ENCODE data around the gene TNFRSF1B.

The TNFRSF1B gene

DNA sequence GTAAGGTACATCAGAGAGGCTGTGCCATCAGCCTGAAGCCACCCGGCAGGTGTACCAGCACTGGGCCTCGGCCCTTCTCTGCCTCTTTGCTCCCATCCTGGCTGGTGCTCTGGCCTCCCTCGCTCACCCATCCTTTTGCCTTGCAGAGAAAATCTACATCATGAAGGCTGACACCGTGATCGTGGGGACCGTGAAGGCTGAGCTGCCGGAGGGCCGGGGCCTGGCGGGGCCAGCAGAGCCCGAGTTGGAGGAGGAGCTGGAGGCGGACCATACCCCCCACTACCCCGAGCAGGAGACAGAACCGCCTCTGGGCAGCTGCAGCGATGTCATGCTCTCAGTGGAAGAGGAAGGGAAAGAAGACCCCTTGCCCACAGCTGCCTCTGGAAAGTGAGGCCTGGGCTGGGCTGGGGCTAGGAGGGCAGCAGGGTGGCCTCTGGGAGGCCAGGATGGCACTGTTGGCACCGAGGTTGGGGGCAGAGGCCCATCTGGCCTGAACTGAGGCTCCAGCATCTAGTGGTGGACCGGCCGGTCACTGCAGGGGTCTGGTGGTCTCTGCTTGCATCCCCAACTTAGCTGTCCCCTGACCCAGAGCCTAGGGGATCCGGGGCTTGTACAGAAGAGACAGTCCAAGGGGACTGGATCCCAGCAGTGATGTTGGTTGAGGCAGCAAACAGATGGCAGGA, 24.5 kb upstream of the TNFRSF1B start:
- DNase-seq (ENCODE audit: low spot score), result no peak

- no peak for DNase-seq (ENCODE audit: low spot score)
These were observed 23.7 kb upstream of the TNFRSF1B start for GRCh38 chr1:12142891-12143630.

GRCh38 chr1:12143631-12144155, 23.1 kb upstream of the TNFRSF1B start:
- no peak for DNase-seq (ENCODE audit: low spot score)

DNA sequence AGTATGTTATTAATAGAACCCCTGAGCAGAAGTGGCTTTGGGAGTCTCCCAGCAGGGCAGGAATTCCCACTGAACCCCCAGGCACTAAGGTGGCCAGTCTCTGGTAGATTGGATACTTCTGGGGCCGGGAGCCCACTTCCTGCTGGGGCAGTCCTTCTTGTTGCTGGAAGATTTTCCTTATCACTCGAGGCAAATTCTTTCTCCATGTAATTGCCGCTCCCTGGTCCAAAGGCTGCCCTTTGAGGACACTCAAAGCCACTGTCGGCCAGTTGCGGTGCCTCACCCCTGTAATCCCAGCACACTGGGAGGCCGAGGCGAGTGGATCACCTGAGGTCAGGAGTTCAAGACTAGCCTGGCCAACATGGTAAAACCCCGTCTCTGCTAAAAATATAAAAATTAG, 22.6 kb upstream of the TNFRSF1B start:
- no peak for DNase-seq (ENCODE audit: low spot score)

DNA sequence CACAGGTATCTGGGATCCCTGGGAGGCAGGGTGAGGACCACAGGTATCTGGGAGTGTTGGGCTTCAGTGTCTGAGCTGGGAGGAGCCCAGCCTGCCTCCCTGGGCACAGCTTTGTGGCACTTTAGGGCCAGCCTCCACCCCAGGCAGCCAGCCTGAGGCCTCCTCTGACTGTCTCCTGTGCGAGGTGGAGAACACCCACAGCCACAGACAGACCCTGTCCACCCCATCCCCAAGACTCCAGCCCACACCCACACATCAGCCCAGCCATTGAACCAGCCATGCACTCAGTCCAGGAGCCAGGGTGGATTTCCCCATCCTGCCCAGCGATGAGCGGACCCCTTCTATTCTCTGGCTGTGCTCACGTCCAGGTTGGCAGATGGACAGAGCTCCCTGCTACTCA, 21.8 kb upstream of the TNFRSF1B start:
- no peak for DNase-seq (ENCODE audit: low spot score)

DNA sequence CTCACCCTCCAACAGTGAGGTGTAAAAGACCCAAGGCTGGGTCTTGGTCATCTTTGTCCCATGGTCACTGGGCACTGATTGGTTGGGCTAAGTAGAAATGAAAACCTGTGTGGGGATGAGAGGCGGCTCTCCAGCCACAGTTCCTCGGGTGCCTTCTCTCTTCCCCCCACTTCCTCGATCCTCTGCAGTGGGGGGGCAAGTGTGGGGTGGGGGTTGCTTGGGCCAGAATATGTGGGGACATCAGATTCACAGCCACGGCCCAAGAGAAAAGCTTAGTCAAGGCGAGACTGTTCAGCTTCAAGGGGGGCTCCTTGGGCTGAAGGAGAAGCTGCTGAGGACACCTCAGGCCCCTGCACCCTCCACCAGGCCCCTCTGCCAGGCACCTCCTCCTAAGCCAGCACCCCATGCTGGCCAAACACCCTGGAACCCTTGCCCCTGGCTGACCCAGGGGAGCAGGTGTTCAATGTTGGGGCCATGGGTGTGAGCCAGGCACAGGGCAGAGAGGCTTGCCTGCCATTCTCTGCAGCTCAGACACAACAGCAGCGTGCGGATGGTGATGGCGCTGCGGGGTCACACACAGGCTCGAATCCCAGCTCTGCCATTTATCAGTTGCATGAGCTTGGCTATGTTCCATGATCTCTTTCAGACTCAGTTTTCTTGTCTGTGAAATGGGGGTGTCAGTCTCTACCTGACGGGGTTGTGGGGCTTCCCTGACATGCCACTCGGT, 21.0 kb upstream of the TNFRSF1B start:
- DNase-seq (ENCODE audit: low spot score), result no peak

DNA sequence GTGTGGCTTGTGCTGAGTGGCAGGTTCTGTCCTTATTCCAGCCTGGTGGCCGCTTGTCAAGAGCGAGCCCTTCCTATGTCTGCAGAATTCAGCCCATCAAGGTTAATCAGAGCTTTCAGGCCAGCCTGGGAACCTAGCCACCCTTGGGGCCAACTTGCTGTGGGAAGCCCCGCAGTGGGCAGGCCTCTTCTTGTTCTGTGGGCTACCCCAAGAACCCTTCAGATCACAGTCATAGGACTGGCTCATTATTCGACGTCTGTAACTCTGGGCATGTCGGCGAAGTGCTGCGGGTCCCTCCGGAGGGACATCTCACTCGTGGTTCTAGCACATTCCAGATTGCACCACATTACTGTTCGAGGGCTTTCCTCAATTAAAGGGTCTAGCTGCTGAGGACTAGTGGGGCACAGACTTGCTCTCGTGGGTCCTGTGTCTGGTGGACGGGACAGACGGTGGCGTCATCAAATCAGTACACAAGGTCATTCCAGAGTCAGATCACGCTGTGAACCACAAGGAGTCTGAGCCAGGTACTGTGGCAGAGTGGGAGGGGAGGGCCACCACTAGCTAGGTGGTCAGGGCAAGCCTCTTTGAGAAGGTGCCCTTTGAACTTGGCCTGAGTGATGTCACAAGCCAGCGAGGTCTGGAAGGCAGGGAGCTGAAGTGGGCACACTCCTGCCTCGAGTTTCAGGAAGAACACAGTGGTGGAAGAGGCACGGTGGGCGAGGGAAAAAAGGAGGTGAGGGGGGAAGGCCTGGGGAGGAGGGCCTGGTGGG, 20.3 kb upstream of the TNFRSF1B start:
- no peak for DNase-seq (ENCODE audit: low spot score)

DNA sequence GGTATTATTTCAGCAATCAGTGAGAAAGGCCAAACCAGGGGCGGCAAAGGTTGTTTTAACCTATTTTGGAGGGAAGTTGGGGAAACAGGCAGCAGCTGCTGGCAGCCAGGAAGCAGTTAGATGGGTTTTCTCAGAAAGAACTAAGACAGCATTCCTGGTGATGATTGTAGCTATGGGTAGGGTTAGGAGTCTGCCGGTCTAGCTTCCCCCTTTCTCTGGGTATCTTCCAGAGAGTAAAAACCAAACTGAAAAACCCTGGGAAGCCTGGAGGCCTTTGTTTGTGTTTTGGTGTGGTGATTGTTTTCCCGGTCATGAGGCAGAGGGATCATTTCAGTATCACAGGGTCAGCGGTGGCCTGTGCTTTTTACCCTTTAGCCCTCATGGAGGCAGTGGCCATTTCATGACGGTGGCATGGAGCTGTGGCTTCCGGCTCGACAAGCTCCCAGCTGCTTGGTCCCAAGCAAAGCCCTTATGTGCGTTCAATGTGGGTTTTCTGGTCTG, 19.5 kb upstream of the TNFRSF1B start:
- DNase-seq (ENCODE audit: low spot score), result no peak

- no peak for DNase-seq (ENCODE audit: low spot score)
These were observed 18.4 kb upstream of the TNFRSF1B start for GRCh38 chr1:12148160-12148957.

- DNase-seq (ENCODE audit: low spot score), result no peak
These were observed 17.6 kb upstream of the TNFRSF1B start for GRCh38 chr1:12148958-12149790.

DNA sequence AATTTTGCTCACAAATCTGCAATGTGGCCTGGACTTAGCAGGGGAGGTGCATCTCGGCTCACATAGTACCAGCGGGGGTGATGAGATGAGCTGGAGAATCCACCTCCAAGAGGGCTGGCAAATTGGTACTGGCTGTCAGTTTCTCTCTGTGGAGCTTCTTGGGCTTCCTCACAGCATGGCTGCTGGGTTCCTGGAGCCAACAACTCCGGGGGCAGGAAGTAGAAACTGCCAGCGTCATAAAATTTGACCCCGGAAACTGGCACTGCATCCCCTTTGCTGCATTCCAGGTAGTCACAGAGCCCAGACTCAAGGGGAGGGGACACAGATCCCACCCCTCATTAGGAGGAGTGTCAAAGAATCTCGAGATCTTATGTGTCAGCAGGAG, 17.0 kb upstream of the TNFRSF1B start:
- no peak for DNase-seq (ENCODE audit: low spot score)

GRCh38 chr1:12150456-12151200, 16.2 kb upstream of the TNFRSF1B start:
- DNase-seq (ENCODE audit: low spot score), result no peak

GRCh38 chr1:12151465-12151864, 15.3 kb upstream of the TNFRSF1B start:
- no peak for DNase-seq (ENCODE audit: low spot score)

GRCh38 chr1:12152113-12152891, 14.5 kb upstream of the TNFRSF1B start:
- DNase-seq (ENCODE audit: low spot score), result no peak

DNA sequence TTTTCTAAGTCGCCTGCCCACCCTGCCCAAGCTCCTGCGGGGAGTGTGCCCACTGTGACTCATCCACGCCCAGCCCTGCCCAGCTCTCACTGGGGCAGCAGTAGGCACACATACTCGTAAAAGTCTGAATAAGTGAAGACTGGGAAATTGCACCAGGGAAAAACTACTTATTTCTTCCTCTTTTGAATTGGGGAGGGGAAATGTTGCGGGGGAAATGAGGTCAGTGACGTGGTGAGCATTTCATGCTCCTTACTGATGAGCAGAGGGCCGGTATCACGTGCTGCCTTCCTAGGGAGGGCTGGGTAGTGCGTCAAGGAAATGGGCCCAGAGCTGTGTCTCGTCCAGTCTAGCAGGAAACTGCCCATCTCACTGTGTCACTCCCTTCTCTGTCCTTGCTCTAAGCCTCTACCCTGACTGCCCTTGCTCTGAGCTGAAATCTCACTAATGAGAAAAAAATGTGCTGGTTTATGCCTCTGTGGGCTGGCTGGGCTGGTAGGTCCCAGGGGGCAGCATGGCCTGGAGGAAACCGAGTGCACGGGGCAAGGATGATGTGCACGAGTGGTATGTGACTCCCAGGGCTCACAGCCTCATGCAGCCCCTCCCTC, 13.5 kb upstream of the TNFRSF1B start:
- DNase-seq (ENCODE audit: low spot score), result no peak

DNA sequence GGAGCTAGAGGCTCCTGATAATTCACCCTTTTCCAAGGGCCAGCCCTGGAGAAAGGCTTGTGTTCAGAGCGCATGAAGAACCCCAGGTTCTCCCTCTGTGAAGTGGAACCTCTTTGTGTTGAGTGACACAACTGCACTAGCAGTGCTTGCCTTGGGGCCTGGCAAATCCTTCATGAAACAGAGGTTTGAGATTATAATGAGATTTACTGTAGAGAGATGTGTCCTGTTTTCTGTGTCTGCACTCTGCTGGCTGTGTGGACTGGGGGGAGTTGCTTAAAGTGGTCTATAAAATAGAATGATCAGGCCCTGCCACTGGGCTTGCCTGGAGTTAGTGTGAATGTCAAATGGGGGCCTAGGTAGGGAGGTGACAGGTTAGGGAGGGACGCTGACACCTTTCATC, 11.5 kb upstream of the TNFRSF1B start:
- DNase-seq (ENCODE audit: low spot score), result no peak

- DNase-seq (ENCODE audit: low spot score), result no peak
These were observed 9.2 kb upstream of the TNFRSF1B start for GRCh38 chr1:12157366-12158231.

Data from left forelimb (tissue), 1 donor.